Inferior parietal cortex (tissue), 1 donor: ENCODE results near the gene ATP6V1F.
A peak's percentile ranks its signal among the peaks of the same experiment; 100 is the strongest.
"Not testable (repeated sequence)": the region's sequence is repeated elsewhere in the genome, so short reads cannot be mapped to it uniquely, and the experiment has no call there.

Experiments
- DNase-seq: peaks from one replicate; pipeline ENCODE4 v3.0.0-alpha.2; 2016; ENCODE audit errors: extremely low spot score

ATP6V1F gene

DNA sequence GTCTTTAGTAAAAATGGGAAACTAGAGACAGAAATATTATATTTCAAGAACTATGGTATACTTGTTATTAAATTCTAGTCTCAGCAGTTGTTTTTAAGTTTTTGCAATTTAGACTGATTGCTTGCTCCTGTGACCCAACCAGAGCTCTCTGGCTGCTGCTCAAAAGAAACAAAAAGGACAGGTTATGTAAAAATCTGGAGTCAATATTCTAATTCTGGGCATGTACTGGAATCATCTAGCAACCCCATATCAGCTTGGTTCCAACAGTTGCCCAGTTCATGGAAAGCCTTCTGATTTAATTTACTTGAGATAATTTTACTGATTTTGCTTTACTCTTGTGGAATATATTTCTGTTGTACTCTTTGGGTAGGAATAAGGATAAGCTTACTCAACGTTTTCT, 37.6 kb downstream of the ATP6V1F start:
- no peak for DNase-seq

- no peak for DNase-seq
These were observed 40.3 kb downstream of the ATP6V1F start for GRCh38 chr7:128902761-128903585.

GRCh38 chr7:128903621-128904361, 41.1 kb downstream of the ATP6V1F start:
- DNase-seq = no peak

GRCh38 chr7:128904381-128905197, 41.9 kb downstream of the ATP6V1F start:
- peak; percentile 67 for DNase-seq

DNA sequence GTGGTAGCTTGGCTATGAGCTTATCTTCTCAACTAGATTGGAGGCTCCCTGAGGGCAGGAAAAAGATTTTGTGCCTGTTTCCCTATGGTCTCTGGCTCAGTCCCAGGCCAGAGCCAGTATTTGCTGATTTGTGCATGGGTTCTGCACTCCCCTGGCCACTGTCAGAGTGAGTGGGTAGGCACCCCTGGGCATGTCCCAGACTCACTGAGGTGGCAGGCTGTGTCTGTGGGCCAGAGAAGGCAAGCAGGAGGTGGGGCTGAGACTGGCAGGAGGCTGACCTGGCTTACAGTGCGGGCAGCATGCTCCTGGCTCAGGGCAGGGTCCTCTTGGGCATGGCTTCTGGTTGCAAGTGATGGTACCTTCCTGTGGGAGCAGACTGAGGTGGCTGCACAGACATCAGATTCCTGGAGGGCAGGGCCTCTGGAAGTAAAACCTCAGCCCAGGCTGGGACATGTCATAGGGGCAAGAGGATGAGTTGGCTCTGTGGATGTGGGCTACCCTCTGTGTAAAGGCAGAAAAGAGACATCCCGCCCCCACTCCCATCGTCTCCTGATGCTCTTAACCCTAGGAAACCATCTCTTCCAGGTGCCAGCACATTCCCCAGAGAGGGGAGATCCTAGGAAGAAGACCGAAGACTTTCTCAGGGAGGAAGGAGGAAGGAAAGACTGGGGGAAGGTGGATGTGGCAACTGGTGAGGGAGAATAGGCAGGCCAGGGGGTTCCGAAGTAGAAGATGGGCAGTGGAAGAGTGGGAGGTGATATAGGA, 43.5 kb downstream of the ATP6V1F start:
- no peak for DNase-seq

GRCh38 chr7:128906766-128907559, 44.3 kb downstream of the ATP6V1F start:
- no peak for DNase-seq

DNA sequence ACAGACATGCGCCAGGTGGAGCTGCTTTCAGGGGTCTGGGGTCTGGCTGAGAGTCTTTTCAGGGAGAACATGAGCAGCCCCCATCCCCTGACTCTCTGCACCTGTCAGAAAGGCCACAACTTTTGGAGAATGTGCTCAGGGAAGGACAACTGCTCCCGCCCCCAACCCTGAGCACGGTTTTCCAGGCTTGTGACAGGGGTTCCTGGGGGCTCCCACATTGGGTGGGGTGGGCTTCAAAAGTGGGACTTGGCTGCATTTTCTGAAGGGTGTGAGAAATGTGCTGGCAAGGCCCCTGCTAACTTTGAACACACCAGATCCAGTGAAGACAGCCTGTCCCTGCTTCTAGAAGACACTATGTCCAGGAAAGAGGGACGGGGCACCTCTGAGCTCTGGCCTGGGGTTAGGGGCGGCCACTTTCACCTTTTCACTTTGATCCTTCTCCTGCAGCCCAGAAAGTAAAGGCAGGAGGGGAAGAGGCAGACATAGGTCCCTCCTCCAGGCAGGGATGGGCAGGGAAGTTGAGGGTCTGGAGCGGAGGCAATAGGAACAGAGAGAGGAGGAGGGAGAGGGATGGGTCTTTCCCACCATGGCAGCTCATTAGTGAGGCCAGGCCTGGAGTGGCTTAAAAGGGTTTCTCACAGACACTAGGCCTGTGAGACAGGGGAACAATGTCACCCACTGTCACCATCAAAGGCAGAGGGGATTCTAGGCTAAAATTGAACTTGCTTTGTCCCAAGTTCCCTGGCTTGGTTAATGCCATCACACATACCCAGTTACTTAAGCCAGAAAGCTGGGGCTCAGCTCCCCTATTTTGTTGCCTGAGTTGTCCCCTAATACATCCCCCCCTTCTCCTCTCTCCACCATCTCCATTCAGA, 46.3 kb downstream of the ATP6V1F start:
- DNase-seq = no peak

DNA sequence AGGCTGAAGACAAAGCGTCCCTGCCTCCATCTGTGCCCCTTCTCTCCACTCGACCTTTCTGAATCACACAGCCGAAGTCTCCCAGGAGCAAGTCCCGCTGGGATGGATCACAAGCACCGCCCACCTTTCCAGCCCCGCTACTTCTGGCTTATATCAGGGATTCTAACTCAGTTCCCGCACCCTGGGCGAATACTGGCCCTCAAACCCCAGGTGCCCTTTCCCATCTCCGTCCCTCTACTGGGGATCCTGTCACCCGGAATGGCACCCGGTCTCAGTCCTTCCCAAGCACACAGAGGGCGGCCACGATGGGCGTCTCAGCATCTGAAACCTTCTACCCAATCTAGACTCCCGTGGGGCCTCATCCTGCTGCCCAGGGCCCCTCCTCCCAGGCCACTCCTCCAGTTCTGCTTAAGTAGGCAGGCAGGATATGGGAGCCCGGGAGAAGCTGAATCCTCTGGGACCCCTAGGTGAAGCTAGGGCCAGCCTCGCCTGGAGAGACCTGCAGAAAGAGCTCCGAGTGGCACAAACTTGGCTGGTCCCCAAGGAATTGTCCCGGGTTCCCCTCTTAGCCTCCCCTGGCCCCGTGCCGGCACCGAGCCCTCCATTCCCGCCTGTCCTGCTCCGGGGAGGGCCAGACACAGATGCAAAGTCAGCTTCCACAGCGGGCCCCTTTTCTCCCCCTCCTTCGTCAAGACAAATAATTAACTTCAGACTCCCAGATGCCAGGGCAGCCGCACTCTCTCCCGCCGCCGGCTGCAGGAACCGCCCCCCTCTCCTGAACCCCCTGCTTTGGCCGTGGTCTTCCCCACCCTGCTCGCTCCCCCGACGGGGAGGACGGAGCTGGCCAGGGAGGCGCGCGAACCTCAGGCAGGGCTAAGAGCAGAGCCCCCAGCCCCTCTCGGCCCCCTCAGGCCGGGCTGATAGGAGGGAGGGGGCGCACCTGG, 47.2 kb downstream of the ATP6V1F start:
- no peak for DNase-seq

DNA sequence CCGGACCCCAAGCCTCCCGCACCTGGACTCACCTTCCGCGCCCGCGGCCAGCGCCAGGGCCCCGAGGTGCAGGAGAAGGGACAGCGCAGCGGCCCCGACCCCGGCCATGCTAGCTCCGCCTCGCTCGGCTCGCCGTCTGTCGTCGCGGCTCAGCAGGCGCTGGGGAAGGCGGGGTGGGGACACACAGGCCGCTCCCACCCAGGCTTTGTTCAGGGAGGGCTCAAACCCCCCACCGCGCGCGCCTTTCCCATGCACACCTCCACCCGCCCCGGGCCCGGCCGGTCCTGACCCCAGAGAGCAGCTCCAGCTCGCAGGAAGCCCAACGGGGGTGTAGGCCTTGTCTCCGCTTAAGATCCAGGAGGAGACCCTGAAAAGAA, 47.9 kb downstream of the ATP6V1F start, which contains the start of gene KCP:
KCP (minus strand) TSS at position 141 of the 377 bp plus-strand sequence; CDS start at position 108, 33 bp downstream.
- no peak for DNase-seq

GRCh38 chr7:128911423-128912031, 48.9 kb downstream of the ATP6V1F start:
- no peak for DNase-seq

DNA sequence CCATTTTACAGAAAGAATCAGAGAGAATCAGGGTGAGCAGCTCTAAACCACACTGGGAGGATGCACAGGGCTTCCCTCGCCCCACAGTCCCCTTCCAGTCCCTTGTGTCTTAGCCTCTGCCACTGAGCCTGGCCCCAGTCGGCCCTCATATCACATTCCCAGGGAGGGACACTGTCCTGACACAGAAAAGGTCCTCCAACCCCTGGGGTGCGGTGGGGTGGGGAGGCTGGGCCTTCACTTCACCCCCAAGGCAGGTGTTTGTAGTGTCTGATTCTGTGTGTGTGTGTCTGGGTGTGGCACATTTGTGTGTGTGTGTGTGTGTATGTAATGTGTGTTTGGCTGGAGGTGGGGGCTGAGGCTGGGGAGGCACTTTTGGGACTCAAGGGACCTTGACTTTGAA, 49.6 kb downstream of the ATP6V1F start:
- DNase-seq = no peak

DNA sequence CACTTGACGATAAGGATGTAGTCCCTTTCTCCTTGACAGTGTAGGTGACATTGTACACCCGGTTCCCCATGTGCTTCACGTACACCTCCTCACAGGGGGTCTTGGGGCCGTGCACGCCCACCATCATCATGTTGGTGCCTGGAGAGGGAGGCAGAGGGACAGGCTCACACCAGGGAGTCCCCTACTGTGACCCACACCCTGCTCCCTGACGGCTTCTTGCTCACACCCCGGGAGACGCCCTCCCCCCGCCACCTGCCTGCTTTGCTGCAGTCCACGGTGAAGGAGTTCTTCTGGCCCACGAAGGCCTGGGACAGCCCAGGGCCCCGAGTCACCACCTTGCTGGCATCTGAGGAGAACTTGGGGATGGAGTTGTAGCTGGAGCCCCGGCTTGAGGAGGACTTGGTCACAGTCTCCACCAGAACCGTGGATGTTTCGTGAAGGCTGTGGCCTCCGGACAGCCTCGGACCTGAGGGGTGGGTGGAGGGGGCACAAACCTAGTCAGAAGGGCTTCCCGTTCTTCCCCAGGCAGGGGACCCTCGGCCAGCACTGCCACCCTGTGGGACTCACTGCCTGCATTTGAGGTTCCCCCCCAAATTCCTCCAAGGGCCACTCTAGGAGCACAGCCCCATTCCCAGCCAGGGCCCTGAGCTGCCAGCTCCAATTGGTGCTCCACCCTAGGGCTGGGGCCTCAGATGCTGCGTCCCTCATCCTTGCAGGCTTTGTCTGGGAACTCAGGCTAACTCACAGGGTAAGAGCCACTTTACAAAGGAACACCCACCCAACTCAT, 50.2 kb downstream of the ATP6V1F start:
- not testable (repeated sequence) for DNase-seq

GRCh38 chr7:128913870-128914565, 51.4 kb downstream of the ATP6V1F start:
- no peak for DNase-seq

- DNase-seq = no peak
These were observed 52.0 kb downstream of the ATP6V1F start for GRCh38 chr7:128914566-128915151.

DNA sequence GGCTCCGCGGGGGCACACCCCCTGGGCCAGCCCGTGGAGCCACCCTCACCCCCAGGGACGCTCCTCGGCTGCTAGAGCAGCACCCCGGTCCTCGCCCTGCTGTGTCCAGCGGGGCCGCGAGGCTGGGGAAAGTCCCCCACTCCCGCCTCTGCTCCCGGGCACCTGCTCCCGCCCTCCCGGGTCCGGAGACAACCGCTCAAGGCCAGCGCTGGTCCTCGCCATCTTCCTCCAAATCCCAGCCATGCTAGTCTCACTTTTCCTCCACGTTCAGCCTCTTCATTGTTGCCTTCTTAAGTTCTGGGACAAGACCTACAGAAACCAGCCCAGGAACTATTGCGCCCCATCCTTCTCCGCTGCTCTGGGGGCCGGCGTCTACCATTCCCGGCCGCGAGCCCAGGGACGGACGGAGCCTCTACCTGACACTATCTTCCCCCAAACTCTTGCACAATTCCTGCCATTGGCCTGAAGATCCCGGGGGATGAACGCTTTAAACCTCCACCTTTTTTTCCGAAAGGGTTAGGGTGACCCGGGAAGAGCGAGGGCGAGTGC, 52.7 kb downstream of the ATP6V1F start:
- no peak for DNase-seq
